GM21528 (cell line): ENCODE results near the gene OPN3.
A peak's percentile ranks its signal among the peaks of the same experiment; 100 is the strongest.
"Not testable (repeated sequence)": the region's sequence is repeated elsewhere in the genome, so short reads cannot be mapped to it uniquely, and the experiment has no call there.

Experiments
- ATAC-seq: cut with Tn5 transposase; IDR thresholded peaks from one replicate; pipeline ENCODE4 v1.9.1; 2021; ENCODE audit warnings: mild to moderate bottlenecking, moderate library complexity; ENCODE audit not compliant: unreplicated experiment, low FRiP score

The OPN3 gene

GRCh38 chr1:241640149-241640866, at the start of gene OPN3, which contains the start of gene CHML:
TSS of gene OPN3 (minus strand) at chr1:241640369. CDS start at chr1:241640254, 115 bp downstream.
TSS of gene CHML (minus strand) at chr1:241640369. CDS start at chr1:241635766, 4,603 bp downstream.
- peak; percentile 94 for ATAC-seq

- no peak for ATAC-seq
Observed at GRCh38 chr1:241688940-241689368, 48.8 kb upstream of the OPN3 start.

GRCh38 chr1:241684108-241684507, 43.9 kb upstream of the OPN3 start:
- no peak for ATAC-seq

- no peak for ATAC-seq
Observed at GRCh38 chr1:241682921-241683320, 42.8 kb upstream of the OPN3 start.

GRCh38 chr1:241681861-241682448, 41.8 kb upstream of the OPN3 start:
- not testable (repeated sequence) for ATAC-seq

- ATAC-seq, result no peak
Observed at GRCh38 chr1:241679961-241680360, 39.8 kb upstream of the OPN3 start.

- ATAC-seq, result no peak
Observed at GRCh38 chr1:241679404-241679803, 39.2 kb upstream of the OPN3 start.

- ATAC-seq, result no peak
Observed at GRCh38 chr1:241678536-241678935, 38.4 kb upstream of the OPN3 start.

GRCh38 chr1:241677201-241677600, 37.0 kb upstream of the OPN3 start:
- peak; percentile 90 for ATAC-seq

- ATAC-seq, result no peak
Observed at GRCh38 chr1:241675983-241676382, 35.8 kb upstream of the OPN3 start.

GRCh38 chr1:241674805-241675384, 34.7 kb upstream of the OPN3 start:
- no peak for ATAC-seq

- no peak for ATAC-seq
Observed at GRCh38 chr1:241672301-241672700, 32.1 kb upstream of the OPN3 start.

GRCh38 chr1:241666419-241666818, 26.2 kb upstream of the OPN3 start:
- no peak for ATAC-seq

GRCh38 chr1:241660424-241660972, 20.3 kb upstream of the OPN3 start:
- ATAC-seq, result no peak

- not testable (repeated sequence) for ATAC-seq
Observed at GRCh38 chr1:241659016-241659415, 18.8 kb upstream of the OPN3 start.

- no peak for ATAC-seq
Observed at GRCh38 chr1:241658081-241658793, 18.1 kb upstream of the OPN3 start.

GRCh38 chr1:241654641-241655040, 14.5 kb upstream of the OPN3 start:
- ATAC-seq, result no peak

GRCh38 chr1:241654019-241654418, 13.8 kb upstream of the OPN3 start:
- ATAC-seq, result no peak

- no peak for ATAC-seq
Observed at GRCh38 chr1:241652012-241652411, 11.8 kb upstream of the OPN3 start, which contains the start of gene WDR64. TSS of gene WDR64 (plus strand) at chr1:241652281. CDS start at chr1:241652485, 204 bp downstream.

- ATAC-seq, result no peak
Observed at GRCh38 chr1:241648159-241648558, 8.0 kb upstream of the OPN3 start.

- no peak for ATAC-seq
Observed at GRCh38 chr1:241647658-241648057, 7.5 kb upstream of the OPN3 start.
